ENCODE measurements around the gene SHB.

- TF ChIP-seq CTCF (IDR thresholded peaks at IDR 0.05), result no peak
- no peak for TF ChIP-seq EP300 (IDR thresholded peaks at IDR 0.05)
- no peak for TF ChIP-seq POLR2A (IDR thresholded peaks at IDR 0.05)
Measured at GRCh38 chr9:37953206-37953774, 115.7 kb downstream of the SHB start.
